ENCODE data around the gene CCDC17. TPM values are rescaled to one million over a fixed set of nuclear protein-coding genes. Genes with fewer than 3 reads are reported as not detected.

Gene CCDC17
- total RNA-seq: 2.8 TPM

GRCh38 chr1:45623972-45624371 is at the start of gene CCDC17:
TSS of gene CCDC17 (minus strand) at chr1:45624054. CDS start at chr1:45623909, 145 bp downstream.
- no peak for DNase-seq (ENCODE audit: low spot score)

DNA sequence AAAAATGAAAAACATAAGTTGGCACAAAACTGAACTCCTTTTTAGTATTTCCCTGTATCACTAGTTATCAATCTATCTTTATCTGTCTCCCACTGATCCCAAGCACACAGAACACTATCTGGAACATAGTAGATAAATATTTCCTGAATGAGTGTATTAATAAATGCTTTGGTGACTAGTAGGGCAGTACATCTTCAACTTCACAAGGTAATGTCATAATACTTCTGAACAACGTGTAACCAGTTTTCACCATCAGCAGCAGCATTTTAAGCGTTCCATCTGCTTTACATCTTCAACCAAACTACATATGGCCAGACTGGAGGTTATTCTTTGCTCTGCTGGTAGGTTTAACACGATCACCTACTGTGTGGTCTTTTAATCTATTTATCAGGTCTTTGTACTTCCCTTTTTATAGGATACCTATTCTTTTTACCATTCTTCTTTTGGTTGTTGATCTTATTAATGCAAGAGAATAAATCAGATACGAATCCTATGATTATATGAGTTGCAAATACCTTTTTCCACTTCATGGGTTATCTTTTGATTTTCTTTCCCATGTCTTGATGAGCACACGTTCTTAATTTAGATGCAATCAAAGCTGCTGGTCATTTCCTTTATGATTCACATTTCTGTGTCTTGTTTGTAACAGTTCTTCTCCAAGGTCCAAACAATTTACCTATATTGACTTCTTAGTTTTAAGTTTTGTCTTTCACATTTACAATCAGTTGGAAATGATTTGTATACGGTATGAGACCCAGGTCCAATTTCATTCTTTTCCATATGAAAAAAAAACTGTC is 46.2 kb upstream of the CCDC17 start:
- no peak for DNase-seq (ENCODE audit: low spot score)

- no peak for DNase-seq (ENCODE audit: low spot score)
These were observed 45.5 kb upstream of the CCDC17 start for GRCh38 chr1:45669379-45669778.

- no peak for DNase-seq (ENCODE audit: low spot score)
These were observed 44.7 kb upstream of the CCDC17 start for GRCh38 chr1:45668526-45668925.

- DNase-seq (ENCODE audit: low spot score): no peak
These were observed 43.7 kb upstream of the CCDC17 start for GRCh38 chr1:45667321-45668111.

DNA sequence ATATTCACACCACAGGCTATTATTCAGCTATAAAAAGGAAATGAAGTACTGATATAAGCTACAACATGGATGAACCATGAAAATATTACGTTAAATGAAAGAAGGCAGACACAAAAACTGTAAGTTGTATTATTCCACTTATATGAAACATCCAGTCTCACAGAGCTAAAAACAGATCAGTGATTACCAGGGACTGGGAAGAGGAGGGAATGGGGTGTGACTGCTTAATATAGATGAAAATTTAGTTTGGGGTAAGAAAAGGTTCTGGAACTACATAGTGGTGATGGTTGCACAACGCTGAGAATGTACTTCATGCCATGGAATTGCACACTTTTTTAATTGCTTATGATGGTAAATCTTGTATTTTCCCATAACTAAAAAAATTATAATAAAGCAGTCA is 43.0 kb upstream of the CCDC17 start:
- DNase-seq (ENCODE audit: low spot score): no peak

- DNase-seq (ENCODE audit: low spot score): no peak
These were observed 36.5 kb upstream of the CCDC17 start for GRCh38 chr1:45660336-45660735.

DNA sequence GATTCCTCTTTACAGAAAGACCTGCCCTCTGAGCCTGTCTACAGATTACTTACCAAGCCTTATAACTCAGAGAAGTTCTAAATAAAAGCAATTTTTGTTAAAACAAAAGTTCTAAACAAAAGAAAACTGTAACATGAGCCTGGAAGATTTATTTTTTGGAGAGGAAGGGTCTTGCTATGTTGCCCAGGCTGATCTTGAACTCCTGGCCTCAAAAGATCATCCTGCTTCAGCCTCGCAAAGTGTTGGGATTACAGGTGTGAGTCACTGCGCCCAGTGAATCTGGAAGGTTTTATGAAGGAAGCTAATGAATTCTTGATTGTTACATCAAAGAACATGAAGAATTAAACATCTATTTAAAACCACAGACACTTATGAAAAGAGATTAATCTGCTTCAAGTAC is 35.4 kb upstream of the CCDC17 start:
- no peak for DNase-seq (ENCODE audit: low spot score)

- no peak for DNase-seq (ENCODE audit: low spot score)
These were observed 34.3 kb upstream of the CCDC17 start for GRCh38 chr1:45658171-45658570.

GRCh38 chr1:45656573-45657226 is 32.8 kb upstream of the CCDC17 start:
- no peak for DNase-seq (ENCODE audit: low spot score)

GRCh38 chr1:45654540-45655280 is 30.9 kb upstream of the CCDC17 start:
- no peak for DNase-seq (ENCODE audit: low spot score)

- peak; percentile 38 for DNase-seq (ENCODE audit: low spot score)
These were observed 23.6 kb upstream of the CCDC17 start for GRCh38 chr1:45647248-45648021.

DNA sequence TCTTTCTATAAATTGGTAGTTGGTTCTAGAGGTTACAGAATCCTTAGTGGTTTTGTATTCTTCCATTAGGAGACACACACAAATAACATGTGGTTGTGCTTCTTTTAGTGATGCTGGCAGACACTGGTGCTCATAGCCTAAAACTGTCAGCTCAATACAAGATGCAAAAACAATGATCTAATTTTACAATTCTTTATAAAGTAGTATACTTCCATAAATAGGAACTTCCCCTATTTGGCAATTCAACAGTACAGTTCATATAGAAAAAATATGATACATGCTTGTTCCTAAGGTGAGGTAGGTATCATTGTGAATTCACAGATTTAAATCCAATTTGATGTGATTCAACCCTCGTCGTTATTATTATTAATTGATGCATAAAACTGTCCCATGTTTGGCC is 20.8 kb upstream of the CCDC17 start:
- no peak for DNase-seq (ENCODE audit: low spot score)

DNA sequence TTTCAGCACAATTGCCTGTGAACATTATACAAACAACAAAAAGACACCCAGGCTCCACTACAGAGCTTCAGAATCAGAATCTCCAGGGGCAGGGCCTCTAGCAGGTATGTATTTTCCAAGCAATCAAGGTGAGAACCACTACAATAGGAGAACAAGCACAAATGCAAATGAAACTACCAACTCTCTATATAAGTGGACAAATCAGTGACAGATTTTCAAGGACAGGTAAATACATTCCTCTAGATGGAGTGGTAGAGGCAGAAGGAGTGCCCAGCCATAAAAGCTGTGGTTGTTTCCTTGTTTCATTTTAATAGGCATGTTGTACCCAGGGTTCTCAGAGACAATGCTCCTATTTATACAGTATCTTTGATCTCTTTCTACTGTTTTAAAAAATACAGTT is 20.1 kb upstream of the CCDC17 start:
- no peak for DNase-seq (ENCODE audit: low spot score)

DNA sequence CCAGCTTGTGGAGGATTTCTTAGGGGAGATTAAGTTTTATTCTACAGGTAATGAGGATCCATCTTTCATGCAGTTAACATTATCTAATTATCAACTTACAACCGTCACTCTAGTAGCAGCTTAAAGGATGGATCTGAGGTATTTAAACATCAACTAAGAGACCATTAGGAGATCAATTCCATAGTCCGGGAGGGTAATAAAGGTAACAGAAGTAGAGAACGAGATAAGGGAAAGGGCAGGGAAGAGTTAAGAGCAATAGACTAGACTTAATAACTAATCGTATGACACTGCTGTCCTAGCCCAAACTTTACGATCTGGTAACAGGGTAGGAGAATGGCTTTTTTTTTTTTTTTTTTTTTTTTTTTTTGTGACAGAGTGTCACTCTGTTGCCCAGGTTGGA is 19.5 kb upstream of the CCDC17 start:
- no peak for DNase-seq (ENCODE audit: low spot score)

- no peak for DNase-seq (ENCODE audit: low spot score)
These were observed 16.4 kb upstream of the CCDC17 start for GRCh38 chr1:45640293-45640692.

DNA sequence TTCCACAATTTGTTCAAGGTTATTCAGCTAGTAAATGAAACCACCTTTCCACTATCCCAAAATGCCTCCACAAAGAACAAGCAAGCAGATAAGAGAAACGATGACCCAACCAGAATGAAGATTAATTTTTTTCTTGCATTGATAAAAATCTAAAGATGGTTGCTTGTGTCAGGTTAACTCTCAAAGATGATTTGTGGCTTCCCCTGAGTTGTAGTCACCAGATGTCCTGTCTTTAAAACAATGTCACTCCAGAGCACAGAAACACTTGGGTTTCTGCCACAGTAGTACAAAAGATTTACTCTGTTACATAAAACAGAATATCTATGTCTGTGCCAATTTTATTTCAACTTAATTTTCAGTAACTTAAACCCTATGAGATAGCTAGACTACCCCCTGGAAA is 11.4 kb upstream of the CCDC17 start:
- no peak for DNase-seq (ENCODE audit: low spot score)

DNA sequence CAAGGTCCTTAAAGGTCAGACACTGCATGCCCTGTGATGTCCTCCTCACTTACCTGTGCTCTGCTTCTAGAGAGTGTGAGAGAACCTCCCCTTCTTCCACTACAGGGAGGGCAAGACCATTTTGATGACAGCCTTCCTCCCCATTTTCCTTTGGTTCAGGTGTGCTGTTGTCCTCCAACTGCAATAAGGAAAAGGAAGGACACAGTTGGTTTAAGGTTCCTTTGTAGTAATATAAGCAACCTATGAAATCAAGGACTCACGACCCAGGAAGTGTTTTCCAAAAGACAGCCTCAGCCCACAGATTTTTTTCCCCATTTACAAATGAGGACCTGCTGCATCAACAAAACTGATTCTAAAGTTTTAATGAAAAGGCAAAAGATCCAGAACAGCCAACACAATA is 6.6 kb upstream of the CCDC17 start:
- DNase-seq (ENCODE audit: low spot score): no peak

DNA sequence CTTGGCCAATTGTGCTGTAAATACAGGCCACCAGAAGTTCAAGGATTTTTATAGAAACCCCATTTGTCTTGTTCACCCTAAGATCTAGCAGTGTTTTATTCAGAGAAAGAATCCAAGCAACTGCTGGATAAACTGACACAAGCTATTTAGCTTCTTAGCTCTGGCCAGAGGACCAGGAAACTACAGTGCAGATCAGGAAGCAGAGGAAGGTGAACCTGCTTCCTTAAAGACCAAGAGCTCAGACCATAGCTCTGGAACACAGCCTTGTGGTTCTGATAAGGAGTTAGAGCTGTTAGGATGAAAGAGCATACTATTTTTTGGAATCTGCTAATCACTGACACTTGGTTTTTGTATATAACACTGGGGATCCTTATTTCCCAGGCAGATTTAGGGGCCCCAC is 5.2 kb upstream of the CCDC17 start:
- no peak for DNase-seq (ENCODE audit: low spot score)

GRCh38 chr1:45622524-45623394 is 1.1 kb downstream of the CCDC17 start:
- no peak for DNase-seq (ENCODE audit: low spot score)
